Subcutaneous adipose tissue (tissue), 4 donors: Measurements from ENCODE around the gene ARHGEF17. TPM values are rescaled to one million over a fixed set of nuclear protein-coding genes. Genes with fewer than 3 reads are reported as not detected.

ENCODE experiments used
- CTCF ChIP-seq: fragments of 450-650 bp; IDR thresholded peaks from one replicate; pipeline ENCODE4 v1.5.1; 2016; ENCODE audit warnings: low read depth, mild to moderate bottlenecking, control low read depth, antibody characterized with exemption, moderate library complexity
- total RNA-seq, 4 donors: library from RNA; depleted of rRNA; stranded (reverse); fragments of >200 nt; gene quantifications; one replicate each; pipeline ENCODE4 v1.1.0, GENCODE V29; 2016

The ARHGEF17 gene
- total RNA-seq, 4 donors from 2014 or later = 13.1 to 95.1 (median 28.3) TPM

- TF ChIP-seq CTCF = no peak
Measured at GRCh38 chr11:73398721-73399120, 90.6 kb downstream of the ARHGEF17 start.

GRCh38 chr11:73399159-73399590, 91.1 kb downstream of the ARHGEF17 start:
- TF ChIP-seq CTCF = no peak

- TF ChIP-seq CTCF = no peak
Measured at GRCh38 chr11:73399636-73400035, 91.6 kb downstream of the ARHGEF17 start.

GRCh38 chr11:73400293-73400692, 92.2 kb downstream of the ARHGEF17 start:
- no peak for TF ChIP-seq CTCF

DNA sequence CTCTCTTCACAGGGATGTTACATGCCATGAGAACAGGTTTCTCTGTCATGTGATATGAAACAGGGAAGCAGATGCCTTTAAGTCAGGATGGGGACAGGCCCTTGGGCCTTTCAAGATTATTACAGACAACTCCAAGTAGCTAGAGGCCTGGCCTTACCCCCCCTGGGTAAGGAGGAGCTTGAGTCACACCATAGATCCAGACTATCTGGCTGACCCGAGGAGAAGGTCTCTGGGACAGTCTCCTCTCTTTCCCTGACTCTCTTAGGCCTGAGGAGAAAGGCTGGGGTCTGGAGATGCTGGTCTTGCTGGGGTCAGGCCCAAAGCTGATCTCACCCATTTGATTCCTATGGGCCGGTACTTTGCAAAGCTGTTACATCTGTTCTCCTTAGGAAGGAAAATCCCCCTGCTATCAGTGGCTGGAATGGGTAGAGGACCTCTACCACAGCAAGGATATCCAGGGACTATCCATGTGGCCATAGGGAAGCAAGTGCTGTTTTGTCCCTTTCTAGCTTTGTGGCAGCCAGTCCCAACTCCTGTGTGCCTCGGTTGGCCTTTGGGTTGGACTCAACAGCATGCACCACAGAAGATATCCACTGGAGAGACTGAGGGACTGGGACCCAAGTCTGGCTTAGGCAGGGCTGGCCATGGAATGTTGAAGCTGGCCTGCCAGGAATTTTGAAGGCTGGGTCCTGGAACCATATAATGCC, 93.3 kb downstream of the ARHGEF17 start:
- no peak for TF ChIP-seq CTCF

- TF ChIP-seq CTCF = no peak
Measured at GRCh38 chr11:73401924-73402833, 94.1 kb downstream of the ARHGEF17 start.

GRCh38 chr11:73402834-73403185, 94.7 kb downstream of the ARHGEF17 start:
- no peak for TF ChIP-seq CTCF
